Kidney (tissue), 14 donors: Measurements from ENCODE around the gene LGR6. TPM values are rescaled to one million over a fixed set of nuclear protein-coding genes. Genes with fewer than 3 reads are reported as not detected.

Experiments used
- DNase-seq, 5 donors: peaks; one replicate each; pipeline ENCODE4 v3.0.0-alpha.2; 2013 to 2020
- FAIRE-seq: peaks from 2 replicates; lab custom pipeline; 2012; peaks lifted over from hg19 to GRCh38; lab: Jason Lieb, UNC
- H3K27ac ChIP-seq, 2 donors: one replicate each; pipeline ENCODE4 v1.7.0; 2013; ENCODE audit warnings: low read depth in 2 of 2, low read length in 2 of 2, inconsistent platforms in 1 of 2
- H3K27me3 ChIP-seq: one replicate; pipeline ENCODE4 v1.7.1; 2013; ENCODE audit warnings: low read length, inconsistent platforms; ENCODE audit not compliant: control insufficient read depth, insufficient read depth
- H3K36me3 ChIP-seq, 3 donors: one replicate each; pipeline versions ENCODE4 v1.7.0 to v1.7.1; 2013; ENCODE audit warnings: low read length in 3 of 3, control low read depth in 1 of 3, inconsistent platforms in 1 of 3; ENCODE audit not compliant: insufficient read depth in 3 of 3, control insufficient read depth in 2 of 3
- H3K4me1 ChIP-seq, 3 donors: one replicate each; pipeline versions ENCODE4 v1.7.0 to v1.7.1; 2013; ENCODE audit warnings: low read length in 3 of 3, inconsistent platforms in 1 of 3, low read depth in 1 of 3; ENCODE audit not compliant: control insufficient read depth in 2 of 3, insufficient read depth in 2 of 3
- H3K4me3 ChIP-seq, 3 donors: one replicate each; pipeline versions ENCODE4 v1.7.0 to v1.8.1; 2013; ENCODE audit warnings: low read length in 3 of 3, control low read depth in 1 of 3, inconsistent platforms in 1 of 3
- H3K9ac ChIP-seq, 3 donors: one replicate each; pipeline versions ENCODE4 v1.7.0 to v1.7.1; 2013; ENCODE audit warnings: low read length in 3 of 3, control low read depth in 1 of 3, inconsistent platforms in 1 of 3
- H3K9me3 ChIP-seq, 3 donors: one replicate each; pipeline versions ENCODE4 v1.7.0 to v1.7.1; 2013; ENCODE audit warnings: low read length in 3 of 3, control low read depth in 1 of 3, inconsistent platforms in 1 of 3; ENCODE audit not compliant: control insufficient read depth in 2 of 3, insufficient read depth in 1 of 3
- CTCF ChIP-seq: IDR thresholded peaks from 3 replicates; pipeline ENCODE4 v1.5.1; 2012; ENCODE audit warnings: mild to moderate bottlenecking, moderate library complexity, borderline replicate concordance; ENCODE audit not compliant: insufficient read depth; ENCODE audit errors: extremely low read depth
- intact Hi-C: fragments of 100-400 bp; cut with DNase I; formaldehyde crosslinking; loops from one replicate; pipeline ENCODE4 v1.11.1; 2022
- polyA plus RNA-seq: library from polyadenylated mRNA; stranded (reverse); fragments of 350-450 nt; fragmentation: Illumina TruSeq; extraction: RNeasy Lipid Tissue Mini Kit (QIAGEN cat#74804); gene quantifications from one replicate; pipeline ENCODE4 v1.2.3, GENCODE V29; 2014; ENCODE audit warnings: low read depth, low replicate concordance; ENCODE audit not compliant: insufficient read depth
- total RNA-seq: library from RNA; stranded (reverse); fragmentation: NEBNext Ultra II Directional; extraction: Animal tissue kit (Norgen Biotek cat#: 25700); gene quantifications from one replicate; pipeline ENCODE4 v1.2.1, GENCODE V29; 2021
- donor health status: control.
- donor health status: control.
- donor health status: control.
- donor health status: control.
- donor health status: control.
- donor health status: DM: yes; HTN: yes; CAD: no.
- donor health status: Normal renal cell carcinoma (clear cell type).

Gene LGR6
- total and polyA plus RNA-seq, 2 donors from 2014 or later: 1.8 to 4.1 TPM

GRCh38 chr1:202270871-202271326 lies 77.3 kb downstream of the LGR6 start:
- H3K9me3 ChIP-seq: no peaks in the 10 kb centered on the region
- FAIRE-seq (no peak), DNase-seq (peak in 1 of 5 donors; percentile 24)
- H3K9ac ChIP-seq: no peak overlapping the region
- no peak overlapping the region for H3K4me3 ChIP-seq
- no peaks in the 10 kb centered on the region for H3K4me1 ChIP-seq
- H3K27ac ChIP-seq: no peak overlapping the region
- no peak for TF ChIP-seq CTCF
- no peaks in the 10 kb centered on the region for H3K36me3 ChIP-seq
- no peaks in the 10 kb centered on the region for H3K27me3 ChIP-seq
- intact Hi-C loops: no loop called here

GRCh38 chr1:202272103-202272845 lies 78.7 kb downstream of the LGR6 start:
- Histone ChIP-seq H3K4me3 (no peak overlapping the region), H3K36me3 (no peaks in the 10 kb centered on the region), H3K4me1 (no peaks in the 10 kb centered on the region), H3K9me3 (no peaks in the 10 kb centered on the region), H3K9ac (no peak overlapping the region), H3K27ac (no peak overlapping the region), H3K27me3 (no peaks in the 10 kb centered on the region)
- FAIRE-seq (no peak), DNase-seq (no peak)
- TF ChIP-seq CTCF: no peak
- intact Hi-C loops: no loop called here

GRCh38 chr1:202274611-202275010 lies 81.0 kb downstream of the LGR6 start:
- H3K27ac ChIP-seq: no peak overlapping the region
- intact Hi-C loops: no loop called here
- no peak overlapping the region for H3K4me3 ChIP-seq
- no peaks in the 10 kb centered on the region for H3K27me3 ChIP-seq
- FAIRE-seq (no peak), DNase-seq (no peak)
- TF ChIP-seq CTCF: peak; percentile 23
- no peaks in the 10 kb centered on the region for H3K9me3 ChIP-seq
- H3K36me3 ChIP-seq: no peaks in the 10 kb centered on the region
- H3K4me1 ChIP-seq: no peaks in the 10 kb centered on the region
- no peak overlapping the region for H3K9ac ChIP-seq
